ENCODE data around the gene NUP85.
A peak's percentile ranks its signal among the peaks of the same experiment; 100 is the strongest.
"Not testable (repeated sequence)": the region's sequence is repeated elsewhere in the genome, so short reads cannot be mapped to it uniquely, and the experiment has no call there.

Gene NUP85, protein sequence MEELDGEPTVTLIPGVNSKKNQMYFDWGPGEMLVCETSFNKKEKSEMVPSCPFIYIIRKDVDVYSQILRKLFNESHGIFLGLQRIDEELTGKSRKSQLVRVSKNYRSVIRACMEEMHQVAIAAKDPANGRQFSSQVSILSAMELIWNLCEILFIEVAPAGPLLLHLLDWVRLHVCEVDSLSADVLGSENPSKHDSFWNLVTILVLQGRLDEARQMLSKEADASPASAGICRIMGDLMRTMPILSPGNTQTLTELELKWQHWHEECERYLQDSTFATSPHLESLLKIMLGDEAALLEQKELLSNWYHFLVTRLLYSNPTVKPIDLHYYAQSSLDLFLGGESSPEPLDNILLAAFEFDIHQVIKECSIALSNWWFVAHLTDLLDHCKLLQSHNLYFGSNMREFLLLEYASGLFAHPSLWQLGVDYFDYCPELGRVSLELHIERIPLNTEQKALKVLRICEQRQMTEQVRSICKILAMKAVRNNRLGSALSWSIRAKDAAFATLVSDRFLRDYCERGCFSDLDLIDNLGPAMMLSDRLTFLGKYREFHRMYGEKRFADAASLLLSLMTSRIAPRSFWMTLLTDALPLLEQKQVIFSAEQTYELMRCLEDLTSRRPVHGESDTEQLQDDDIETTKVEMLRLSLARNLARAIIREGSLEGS

DNA sequence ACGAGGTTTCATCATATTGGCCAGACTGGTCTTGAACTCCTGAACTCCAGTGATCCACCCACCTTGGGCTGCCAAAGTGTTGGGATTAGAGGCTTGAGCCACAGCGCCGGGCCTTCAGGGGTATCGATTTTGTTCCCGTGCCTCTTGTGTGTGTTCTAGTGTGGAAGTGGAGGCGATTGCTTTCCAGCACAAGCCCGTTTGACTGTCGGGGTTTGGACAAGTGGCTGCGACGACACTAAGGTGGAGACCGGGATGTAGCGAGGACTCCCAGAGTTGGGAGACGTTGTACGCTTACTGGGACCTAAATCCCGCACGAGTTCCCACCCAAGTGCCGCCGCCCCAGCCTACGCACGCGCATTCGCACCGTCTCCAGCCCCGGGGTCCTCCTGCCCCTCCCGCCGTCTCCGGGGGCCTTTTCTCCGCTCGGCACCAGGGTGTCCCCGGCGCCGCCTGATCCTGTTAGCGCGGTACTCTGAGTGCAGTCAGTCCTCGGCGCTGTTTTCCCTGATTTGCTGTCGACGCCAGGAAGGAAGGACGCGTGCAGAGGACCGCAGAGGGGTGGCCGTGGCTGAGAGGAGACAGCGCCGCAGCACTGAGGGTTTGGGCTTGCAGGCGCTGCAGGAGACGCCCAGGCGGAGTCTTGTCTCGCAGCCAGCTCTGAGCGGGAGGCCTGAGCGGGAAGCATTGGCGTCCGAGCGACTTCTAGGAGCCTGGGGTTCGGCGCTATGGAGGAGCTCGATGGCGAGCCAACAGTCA lies at the start of gene NUP85:
Gene NUP85 (plus strand): TSS at position 643 of the 756 bp plus-strand sequence. CDS start 83 bp downstream, at position 726.
- peak; percentile 99 for DNase-seq

DNA sequence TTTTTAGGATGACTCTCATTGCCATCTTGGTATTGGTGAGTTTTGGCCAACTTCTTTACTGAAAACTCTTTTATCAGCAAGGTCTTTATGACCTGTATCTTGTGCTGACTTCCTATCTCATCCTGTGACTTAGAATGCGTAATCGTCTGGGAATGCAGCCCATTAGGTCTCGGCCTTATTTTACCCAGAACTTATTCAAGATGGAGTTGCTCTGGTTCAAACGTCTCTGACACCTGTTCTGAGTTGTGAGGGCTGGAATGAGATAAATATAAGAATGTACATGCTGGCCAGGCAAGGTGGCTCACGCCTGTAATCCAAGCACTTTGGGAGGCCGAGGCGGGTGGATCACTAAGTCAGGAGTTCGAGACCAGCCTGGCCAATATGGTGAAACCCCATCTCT lies 47.0 kb upstream of the NUP85 start:
- DNase-seq, result peak; percentile 62

DNA sequence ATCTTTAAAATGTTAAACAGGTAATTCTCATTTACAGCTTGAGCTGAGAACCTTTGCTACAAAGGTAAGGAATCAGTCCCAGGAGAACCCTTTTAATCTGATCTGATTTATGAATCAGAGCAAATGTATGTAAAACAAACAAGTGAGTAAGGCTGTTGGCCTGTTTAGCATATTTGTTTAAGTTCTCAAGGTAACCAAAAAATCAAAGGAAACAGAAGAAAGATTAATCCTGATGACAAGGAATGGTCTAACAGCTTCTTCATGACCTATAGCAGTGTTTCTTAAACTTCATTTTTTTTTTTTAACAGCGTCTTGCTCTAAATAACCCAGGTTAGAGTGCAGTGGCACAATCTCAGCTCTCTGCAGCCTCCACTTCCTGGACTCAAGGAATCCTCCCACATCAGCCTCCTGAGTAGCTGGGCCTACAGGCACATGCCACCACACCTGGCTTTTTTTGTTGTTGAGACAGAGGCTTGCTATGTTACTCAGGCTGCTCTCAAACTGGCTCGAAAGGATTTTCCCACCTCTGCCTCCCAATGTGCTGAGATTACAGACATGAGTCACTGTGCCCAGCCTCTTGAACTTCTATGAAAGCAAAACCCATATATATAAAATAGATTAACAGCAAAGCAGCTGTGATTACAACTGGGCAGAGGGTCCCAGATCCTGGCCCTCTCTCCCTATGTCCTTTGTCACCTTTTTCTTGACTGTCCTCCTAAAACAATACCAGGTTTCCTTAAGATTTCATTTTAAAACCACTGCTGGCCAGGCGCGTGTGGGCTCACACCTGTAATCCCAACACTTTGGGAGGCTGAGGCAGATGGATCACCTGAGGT lies 46.1 kb upstream of the NUP85 start:
- DNase-seq, result peak; percentile 82

DNA sequence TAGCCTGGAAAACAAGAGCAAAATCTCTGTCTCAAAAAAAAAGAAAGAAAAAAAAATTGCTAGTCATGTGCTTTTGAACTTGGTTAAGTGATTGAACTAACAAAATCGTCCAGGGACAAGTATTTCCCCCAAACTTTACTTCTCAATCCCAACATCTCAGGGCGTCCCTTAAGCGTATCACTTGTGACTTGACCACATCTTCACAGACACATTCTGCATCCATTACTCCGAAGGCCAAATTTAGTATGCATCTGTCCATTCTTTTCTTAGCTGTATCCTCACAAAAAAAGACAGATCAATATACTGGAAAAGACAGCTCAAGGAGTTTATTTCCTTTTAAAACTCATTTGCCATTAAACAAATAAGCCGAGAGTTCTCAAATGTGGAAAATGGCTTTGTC lies 45.3 kb upstream of the NUP85 start:
- DNase-seq, result no peak

DNA sequence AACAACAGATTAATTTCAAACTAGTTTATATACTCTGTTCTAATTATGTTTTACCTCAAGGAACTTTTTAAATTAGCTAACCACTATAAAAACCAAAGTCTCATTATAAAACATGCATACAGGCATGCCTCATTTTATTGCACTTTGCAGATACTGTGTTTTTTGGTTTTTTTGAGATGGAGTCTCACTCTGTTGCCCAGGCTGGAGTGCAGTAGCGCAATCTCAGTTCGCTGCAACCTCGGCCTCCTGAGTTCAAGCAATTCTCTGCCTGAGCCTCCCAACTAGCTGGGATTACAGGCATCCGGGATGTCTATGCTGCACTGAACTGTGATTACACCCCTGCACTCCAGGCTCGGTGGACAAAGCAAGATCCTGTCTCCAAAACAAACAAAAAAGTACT lies 42.4 kb upstream of the NUP85 start:
- no peak for DNase-seq

DNA sequence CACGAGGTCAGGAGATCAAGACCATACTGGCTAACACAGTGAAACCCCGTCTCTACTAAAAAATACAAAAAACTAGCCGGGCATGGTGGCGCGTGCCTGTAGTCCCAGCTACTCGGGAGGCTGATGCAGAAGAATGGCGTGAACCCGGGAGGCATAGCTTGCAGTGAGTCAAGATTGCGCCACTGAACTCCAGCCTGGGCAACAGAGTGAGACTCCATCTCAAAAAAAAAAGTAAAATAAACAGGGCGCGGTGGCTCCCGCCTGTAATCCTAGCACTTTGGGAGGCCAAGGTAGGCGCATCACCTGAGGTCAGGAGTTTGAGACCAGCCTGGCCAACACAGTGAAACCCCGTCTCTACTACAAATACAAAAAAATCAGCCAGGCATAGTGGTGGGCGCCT lies 40.9 kb upstream of the NUP85 start:
- not testable (repeated sequence) for DNase-seq

DNA sequence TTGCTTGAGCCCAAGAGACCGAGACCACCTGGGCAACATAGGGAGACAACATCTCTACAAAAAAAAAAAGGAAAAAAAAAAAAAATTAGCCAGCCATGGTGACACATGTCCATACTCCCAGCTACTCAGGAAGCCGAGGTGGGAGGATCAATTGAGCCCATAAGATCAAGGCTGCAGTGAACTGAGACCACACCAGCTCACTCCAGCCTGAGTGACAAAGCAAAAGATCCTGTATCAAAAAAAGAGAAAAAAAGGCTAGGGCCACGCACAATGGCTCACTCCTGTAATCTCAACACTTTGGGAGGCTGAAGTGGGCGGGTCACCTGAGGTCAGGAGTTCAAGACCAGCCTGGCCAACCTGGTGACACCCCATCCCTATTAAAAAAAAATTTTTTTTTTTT lies 36.5 kb upstream of the NUP85 start:
- no peak for DNase-seq

DNA sequence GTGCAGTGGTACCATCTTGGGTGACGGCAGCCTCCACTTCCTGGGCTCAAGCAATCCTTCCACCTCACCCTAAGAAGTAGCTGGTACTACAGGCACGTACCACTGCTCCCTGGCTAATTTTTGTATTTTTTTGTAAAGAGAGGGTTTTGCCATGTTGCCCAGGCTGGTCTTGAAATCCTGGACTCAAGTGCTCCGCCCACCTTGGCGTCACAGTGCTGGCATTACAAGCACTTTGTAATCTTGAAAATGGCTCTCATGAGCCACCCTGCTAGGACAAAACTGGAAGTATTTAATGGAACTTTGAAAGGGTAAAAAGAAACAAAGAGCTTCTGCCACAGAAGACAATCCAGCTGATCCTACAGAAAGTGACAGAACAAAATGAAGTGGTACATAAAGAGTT lies 32.0 kb upstream of the NUP85 start:
- DNase-seq, result no peak

DNA sequence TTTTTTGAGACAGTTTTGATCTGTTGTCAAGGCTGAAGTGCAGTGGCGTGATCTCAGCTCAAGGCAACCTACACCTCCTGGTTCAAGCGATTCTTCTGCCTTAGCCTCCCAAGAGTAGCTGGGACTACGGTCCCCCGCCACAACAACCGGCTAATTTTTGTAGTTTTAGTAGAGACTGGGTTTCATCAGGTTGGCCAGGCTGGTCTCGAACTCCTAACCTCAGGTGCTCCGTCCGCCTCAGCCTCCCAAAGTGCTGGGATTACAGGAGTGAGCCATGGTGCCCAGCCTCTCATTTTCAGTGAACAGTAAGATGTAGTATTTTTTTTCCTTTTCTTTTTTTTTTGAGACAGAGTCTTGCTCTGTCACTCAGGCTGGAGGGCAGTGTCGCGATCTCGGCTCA lies 30.5 kb upstream of the NUP85 start:
- DNase-seq, result no peak

DNA sequence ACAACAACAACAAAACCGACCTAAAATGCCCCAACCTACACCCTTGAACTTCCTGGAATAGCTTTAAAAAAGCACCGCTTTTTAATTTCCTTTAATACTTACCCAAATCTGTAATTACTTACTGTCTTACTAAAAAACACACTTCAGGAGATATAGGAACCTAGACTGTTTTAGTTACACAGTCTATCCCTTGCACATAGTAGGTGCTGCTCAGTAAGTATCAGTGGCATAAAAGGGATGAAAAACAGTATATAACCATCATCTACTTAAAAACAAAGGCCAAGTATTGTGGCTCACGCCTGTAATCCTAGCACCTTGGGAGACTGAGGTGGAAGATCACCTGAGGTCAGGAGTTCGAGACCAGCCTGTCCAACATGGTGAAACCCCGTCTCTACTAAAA lies 28.9 kb upstream of the NUP85 start:
- no peak for DNase-seq

DNA sequence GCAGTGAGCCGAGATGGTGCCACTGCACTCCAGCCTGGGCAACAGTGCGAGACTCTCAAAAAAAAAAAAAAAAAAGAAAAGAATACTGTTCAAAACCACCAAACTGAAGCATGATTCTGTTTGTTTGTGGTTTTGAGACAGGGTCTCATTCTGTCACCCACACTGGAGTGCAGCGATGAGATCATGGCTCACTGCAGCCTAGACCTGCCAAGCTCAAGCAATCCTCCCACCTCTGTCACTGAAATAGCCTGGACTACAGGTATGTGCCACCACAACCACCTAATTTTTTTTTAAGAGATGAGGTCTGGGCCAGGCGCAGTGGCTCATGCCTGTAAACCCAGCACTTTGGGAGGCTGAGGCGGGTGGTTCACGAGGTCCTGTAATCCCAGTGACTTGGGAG lies 27.0 kb upstream of the NUP85 start:
- DNase-seq, result no peak

DNA sequence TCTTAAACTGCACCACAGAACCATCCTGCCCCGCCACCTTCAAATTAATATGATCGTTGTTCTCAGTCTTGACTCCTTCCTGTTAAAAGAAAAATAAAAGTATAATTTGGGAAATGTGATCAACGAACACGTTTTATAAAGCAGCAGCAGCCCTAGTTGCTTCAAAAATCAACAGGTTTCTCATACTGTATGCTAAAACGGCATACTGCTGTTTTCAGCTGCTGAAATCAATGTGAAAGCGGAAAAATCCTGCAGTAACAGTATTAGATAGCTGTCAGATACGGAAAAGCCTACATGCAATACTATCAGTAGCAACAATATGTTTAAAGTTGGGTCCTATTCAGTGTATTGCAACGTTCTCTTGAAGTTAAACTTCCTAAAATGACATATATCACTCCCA lies 24.4 kb upstream of the NUP85 start:
- no peak for DNase-seq

DNA sequence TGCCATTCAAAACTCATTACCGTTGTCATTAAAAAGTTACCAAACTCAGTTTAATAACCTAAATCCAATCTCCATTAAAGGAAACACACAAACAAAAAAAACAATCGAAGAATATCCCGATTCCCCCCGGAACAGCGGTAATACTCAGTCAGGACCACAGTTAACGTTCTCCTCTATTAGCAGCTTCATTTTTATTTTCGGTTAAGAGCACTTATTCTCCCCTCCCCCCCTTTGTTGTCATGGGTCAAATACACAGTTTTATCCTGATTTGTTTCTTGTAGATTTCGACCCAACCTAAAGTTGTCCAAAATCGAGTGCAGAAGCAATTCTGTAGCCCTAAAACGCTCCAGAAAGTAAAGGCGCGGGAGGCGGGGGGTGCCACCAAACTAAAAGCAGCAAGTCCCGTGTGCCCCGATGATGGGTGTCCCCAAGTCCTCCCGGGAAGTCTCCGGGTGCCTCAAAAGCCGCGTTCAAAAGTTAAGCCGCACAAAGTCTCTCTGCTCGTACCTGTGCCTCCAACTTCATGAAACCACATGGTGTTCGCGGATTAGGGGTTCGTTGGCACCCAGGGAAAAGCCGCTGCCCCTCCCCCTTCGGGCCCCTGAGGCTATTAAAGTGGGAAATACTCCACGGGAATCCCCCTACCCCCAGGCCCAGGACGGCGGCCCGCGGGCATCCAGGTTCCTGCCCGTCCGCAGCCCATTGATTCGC lies 23.7 kb upstream of the NUP85 start:
- no peak for DNase-seq

DNA sequence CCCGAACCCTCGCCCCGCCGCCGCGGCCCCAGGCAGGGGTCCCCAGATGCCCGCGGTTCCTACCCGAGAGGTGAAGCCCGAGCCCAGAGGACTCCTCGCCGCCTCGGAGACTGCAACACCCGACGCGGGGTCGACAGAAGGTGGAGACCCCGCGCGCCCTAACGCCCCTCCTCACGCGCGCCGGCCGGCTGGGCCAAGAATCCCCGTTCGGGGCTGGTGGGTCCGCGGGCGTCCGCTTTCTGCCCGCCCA lies 23.2 kb upstream of the NUP85 start:
- DNase-seq, result peak; percentile 62

DNA sequence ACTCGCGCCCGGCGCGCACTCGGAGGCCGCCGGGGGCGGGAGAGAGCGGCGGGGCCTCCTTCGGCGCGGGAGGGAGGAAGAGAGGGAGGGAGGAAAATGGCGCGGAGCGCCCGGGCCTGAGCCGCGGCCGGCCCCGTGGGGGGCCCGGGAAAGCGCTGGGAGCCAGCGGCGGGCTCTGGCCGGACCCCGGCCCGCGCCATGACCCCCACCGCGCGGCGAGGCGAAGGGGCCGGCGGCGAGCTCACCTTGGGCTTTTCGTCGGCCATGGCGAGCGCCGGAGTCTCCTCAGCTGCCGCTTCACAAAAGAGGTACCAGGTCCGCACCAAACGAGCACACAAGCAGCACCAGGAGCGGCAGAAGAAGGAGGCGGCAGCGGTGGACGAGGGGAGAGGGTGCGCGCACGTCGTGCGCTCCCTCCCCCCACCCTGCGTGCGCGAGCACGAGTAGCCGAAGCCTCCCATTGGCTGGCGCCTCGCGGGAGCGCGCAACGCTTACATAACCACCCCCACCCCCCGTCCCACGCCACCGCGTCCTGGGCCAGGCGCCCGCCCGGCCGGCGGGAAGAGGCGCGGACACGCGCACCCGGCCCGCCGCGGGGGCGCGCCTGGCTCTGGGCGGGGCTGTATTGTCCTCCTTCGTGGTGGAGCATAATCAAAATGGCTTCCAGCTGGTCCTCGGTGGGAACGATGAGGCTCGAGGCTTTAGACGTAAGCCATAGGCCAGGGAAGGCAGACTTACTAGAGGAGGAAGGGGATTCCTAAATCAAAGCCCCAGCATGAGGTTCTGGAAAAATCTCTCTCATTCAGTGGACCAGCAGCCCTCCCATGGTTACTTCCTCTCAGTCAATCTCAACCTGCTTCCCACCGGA lies 22.7 kb upstream of the NUP85 start, which contains the start of gene SUMO2:
Gene SUMO2 (minus strand): TSS at position 391 of the 868 bp plus-strand sequence. CDS start 125 bp downstream, at position 266.
- DNase-seq, result peak; percentile 98

DNA sequence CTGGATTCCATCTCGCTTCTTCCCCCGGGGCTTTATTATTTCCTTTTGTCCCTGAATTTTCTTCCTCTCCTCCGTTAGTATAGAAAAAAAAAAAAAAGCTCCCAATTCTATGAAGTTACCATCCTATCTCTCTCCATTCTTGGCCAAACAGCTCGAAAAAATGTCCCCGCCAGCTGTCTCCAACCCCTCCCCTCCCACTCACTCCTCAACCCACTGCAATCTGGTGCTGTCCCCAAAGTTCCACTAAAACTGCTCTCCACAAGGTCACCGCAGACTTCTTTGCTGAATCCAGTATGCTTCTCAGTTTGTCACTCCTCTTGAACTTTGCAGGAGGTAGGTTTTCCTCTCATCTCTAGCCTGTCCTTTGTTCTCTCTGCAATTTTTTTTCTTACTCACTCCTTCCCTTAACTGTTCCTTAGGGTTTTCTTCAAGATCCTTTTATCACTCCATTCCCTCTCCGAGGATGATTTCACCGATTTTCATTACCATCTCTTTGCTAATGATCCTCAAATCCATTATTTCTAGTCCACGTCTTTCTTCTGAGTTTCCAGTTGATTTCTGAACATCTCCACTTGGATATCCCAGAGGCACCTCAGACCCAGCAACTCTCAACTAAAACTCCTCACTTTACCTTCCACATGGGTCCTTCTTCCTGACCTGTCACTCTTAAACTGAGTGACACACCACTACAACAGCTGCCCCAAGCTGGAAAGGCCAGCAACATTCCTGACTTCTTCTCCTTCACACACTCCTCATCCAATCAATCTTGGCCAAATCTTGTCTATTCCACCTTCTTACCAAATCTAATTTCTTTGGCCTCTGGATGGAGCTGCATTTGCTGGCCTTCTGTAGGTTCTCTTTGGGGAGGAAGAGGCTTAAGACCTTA lies 21.2 kb upstream of the NUP85 start:
- DNase-seq, result no peak

DNA sequence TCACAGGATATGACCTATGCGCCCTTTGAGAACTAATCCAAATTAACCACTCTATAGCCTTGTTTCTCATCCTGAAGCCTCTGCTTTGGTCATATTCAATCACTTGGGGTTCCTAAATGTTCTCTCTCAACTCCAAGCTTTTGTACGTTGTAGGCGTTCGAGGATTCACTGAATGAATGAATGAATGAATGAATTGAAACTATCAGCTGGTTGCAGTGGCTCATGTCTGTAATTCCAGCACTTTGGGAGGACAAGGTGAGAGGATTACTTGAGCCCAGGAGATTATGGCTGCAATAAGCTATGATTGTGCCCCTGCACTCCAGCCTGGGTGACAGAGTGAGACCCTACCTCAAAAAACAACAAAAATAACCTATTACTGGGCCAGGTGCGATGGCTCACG lies 16.9 kb upstream of the NUP85 start:
- DNase-seq, result no peak

DNA sequence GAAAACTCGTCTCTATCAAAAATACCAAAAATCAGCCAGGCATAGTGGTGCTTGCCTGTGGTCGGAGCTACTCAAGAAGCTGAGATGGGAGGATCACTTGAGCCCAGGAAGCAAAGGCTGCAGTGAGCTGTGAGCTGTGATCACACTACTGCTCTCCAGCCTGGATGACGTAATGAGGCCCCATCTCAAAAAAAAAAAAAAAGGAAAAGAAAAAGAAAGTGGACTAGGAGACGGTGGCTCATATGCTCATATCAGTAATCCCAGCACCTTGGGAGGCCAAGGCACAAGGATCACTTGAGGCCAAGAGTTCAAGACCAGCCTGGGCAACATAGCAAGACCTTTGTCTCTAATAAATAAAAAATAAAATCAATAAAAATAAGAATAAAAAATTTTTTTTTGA lies 13.9 kb upstream of the NUP85 start:
- DNase-seq, result no peak

DNA sequence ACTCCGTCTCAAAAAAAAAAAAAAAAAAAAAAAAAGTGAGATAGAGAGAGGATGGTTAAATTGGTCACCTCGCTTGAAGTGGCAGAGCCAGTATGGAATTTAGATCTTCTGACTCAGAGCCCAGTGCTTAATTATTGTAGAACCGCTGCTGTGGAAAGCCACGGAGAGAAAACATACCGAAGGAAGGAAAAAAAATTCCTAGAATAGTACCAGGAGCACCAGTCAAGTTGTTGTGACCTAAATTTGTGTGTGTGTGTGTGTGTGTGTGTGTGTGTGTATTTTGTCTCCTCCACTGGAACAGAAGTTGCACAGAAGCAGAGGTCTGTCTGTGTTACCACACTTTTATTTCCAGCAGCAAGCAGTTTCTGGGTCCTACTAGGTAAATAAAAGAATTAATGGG lies 10.6 kb upstream of the NUP85 start:
- peak; percentile 75 for DNase-seq

DNA sequence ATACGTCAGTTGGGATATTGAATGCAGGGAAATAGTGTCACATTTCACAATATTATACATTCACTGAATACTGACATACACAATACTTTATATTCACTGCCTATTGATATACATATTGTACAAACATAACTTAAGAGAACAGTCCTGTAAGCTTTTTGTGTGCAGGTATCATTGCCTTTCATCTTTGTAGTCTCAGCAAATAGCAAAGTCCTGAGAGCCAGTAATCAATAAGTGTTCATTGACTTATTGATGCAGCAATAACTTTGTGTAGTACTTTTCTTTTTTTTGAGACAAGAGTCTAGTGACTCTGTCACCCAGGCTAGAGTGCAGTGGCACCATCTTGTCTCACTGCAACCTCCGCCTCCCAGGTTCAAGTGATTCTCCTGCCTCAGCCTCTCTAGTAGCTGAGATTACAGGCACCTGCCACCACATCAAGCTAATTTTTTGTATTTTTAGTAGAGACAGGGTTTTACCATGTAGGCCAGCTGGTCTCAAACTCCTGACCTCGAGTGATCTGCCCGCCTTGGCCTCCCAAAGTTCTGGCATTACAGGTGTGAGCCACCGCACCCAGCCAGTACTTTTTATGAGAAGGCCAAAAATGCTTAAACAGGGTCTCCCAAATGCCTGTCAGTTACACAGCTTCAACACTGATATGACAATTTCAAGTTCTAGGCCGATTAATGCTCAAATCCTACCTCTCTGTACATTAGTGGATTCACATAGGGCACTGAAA lies 5.4 kb upstream of the NUP85 start:
- DNase-seq, result no peak

Measured in islet precursor cell (in vitro differentiated cells).